Glomerular endothelial cell (primary cell): ENCODE results near the gene LDHAL6B. TPM values are rescaled to one million over a fixed set of nuclear protein-coding genes. Genes with fewer than 3 reads are reported as not detected.
"Not testable (repeated sequence)": the region's sequence is repeated elsewhere in the genome, so short reads cannot be mapped to it uniquely, and the experiment has no call there.

Experiments used
- DNase-seq: peaks from one replicate; pipeline ENCODE4 v3.0.0-alpha.2; 2011; ENCODE audit warnings: low read depth, low spot score; ENCODE audit errors: extremely low read depth
- total RNA-seq: library from RNA; depleted of rRNA; stranded (reverse); fragments of >200 nt; gene quantifications from 2 replicates; pipeline ENCODE4 v1.2.3, GENCODE V29; 2015

The LDHAL6B gene
- not detected in 2 replicates for total RNA-seq

DNA sequence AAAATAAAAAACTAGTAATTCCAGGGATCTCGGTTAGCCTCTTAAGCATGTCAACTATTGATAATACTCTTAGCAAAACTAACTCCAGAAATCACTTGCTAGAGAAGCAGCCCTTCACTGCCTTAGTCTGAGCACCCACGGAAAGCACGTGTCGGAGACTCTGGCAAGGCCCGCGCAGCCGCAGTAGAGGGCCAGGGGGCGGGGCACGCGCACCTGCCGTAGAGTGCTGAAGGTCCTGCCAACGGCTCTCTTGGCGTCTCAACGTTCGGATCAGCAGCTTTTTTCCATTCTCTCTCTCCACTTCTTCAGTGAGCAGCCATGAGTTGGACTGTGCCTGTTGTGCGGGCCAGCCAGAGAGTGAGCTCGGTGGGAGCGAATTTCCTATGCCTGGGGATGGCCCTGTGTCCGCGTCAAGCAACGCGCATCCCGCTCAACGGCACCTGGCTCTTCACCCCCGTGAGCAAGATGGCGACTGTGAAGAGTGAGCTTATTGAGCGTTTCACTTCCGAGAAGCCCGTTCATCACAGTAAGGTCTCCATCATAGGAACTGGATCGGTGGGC, at the start of gene LDHAL6B:
TSS of gene LDHAL6B (plus strand) at position 221 of the 561 bp plus-strand sequence. CDS start at position 319, 98 bp downstream.
- no peak for DNase-seq

DNA sequence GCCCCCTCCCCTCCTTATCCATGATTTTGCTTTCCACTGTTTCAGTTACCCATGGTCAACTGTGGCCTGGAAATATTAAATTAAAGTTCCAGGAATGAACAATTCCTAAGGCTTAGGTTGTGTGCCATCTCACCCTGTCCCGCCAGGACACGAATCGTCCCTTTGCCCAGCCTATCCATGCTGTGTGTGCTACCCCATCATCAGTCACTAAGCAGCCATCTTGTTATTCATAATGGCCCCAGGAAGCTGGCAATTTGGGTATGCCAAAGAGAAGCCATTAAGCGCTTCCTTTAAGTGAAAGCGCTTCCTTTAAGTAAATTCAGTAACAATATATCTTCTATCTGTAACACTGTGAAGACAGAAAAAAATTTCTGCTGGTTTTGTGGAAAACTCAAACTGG, 49.2 kb upstream of the LDHAL6B start:
- no peak for DNase-seq

GRCh38 chr15:59157840-59158700, 48.6 kb upstream of the LDHAL6B start:
- no peak for DNase-seq

DNA sequence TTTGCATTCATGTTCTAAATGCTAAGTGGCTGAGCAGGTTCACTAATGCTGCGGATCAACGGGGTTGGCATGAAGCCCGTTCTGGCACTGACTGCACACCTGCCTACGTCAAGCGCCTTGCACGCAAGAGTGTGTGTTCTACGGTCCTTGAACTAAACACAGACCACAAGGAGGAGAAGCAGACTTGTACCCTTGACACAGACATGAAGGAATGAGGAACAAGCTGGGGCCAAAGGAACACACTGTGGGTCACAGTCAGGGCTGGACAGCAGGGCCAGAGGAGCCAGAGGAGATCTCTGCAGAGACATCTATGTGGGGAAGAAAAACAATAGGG, 48.0 kb upstream of the LDHAL6B start:
- no peak for DNase-seq

GRCh38 chr15:59159210-59159609, 47.4 kb upstream of the LDHAL6B start:
- DNase-seq, result no peak

GRCh38 chr15:59160880-59161593, 45.6 kb upstream of the LDHAL6B start:
- DNase-seq, result no peak

- not testable (repeated sequence) for DNase-seq
Observed at GRCh38 chr15:59162080-59162479, 44.6 kb upstream of the LDHAL6B start.

- no peak for DNase-seq
Observed at GRCh38 chr15:59165726-59166125, 40.9 kb upstream of the LDHAL6B start.

GRCh38 chr15:59166166-59166565, 40.5 kb upstream of the LDHAL6B start:
- DNase-seq, result no peak

DNA sequence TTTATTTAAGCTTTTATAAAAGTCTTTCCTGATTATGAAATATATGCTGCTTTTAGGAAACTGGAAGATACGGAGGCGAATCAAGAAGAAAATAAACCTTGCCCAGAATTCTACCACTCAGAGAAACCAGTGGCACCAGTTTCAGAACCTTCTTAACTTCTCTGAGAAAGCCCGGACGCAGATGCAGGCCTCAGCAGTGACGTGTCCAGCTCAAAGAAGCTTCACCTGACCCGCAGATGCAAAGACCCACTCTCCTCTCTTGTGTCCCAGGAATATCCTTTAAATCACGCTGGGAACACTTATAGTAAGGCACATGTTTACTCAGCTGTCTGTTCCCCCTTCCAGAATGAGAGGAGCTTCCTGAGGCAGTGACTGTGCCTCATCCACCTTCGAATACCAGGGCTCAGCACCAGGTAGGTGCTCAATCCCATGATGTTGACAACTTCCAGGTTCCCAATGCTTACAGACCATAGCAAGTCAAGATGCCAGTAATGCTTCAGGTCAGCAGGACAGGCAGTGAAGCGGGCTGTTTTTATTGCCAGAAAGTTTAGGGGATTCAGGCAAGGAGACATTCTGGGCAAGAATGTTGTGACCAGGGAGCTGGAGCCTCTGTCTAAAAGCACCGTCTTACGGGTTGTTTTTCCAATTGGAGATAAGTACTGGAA, 39.9 kb upstream of the LDHAL6B start:
- no peak for DNase-seq

DNA sequence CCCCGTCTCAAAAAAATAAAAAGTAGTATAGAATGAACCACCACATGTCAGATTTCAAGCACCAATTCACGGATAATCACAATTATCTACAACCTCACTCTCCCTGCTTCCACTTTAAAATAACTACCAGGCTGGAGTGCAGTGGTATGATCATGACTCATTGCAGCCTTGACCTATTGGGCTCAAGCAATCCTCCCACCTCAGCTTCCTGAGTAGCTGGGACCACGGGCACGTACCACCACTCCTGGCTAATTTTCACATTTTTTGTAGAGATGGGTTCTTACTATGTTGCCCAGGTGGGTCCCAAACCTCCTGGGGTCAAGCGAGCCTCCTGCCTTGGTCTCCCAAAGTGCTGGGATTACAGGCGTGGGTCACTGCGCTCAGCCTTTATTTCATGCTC, 38.1 kb upstream of the LDHAL6B start:
- DNase-seq, result no peak

DNA sequence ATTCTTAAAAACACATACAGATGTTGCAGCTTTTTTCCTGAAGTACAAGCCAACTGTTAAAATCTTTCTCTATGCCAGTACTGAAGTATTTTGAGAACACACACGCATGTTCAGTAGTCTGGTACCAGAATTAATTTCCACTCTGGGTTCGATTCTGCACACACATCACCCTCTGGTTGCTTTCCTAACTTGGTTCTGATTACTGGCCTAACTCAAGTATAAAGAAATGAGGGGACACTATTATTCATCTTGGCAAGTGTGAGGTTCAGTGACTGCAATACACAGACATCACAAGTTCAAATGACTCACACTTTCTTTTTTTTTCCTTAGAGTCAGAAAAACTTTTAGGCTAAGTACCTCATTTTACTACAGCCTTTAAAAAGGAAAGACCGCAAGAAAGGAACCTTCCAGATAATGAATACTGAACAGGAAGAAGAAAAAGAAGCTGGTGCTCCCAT, 37.4 kb upstream of the LDHAL6B start:
- no peak for DNase-seq

GRCh38 chr15:59170295-59171066, 36.2 kb upstream of the LDHAL6B start:
- DNase-seq, result no peak

DNA sequence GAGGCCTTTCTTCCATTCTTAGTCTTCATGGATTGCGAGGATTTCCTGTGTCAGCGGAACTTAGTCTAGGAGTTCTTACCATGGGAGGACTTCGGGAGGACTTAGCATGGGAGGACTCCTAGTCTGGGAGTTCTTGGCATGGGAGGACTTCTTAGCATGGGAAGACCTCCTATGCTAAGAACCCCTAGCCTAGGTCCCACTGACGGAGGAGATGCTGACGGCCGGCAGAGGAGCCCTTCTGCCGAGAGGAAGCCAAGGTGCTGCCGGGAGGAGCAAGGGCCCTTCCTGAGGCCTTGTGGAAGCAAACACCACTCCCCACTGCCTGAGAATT, 35.6 kb upstream of the LDHAL6B start:
- no peak for DNase-seq

DNA sequence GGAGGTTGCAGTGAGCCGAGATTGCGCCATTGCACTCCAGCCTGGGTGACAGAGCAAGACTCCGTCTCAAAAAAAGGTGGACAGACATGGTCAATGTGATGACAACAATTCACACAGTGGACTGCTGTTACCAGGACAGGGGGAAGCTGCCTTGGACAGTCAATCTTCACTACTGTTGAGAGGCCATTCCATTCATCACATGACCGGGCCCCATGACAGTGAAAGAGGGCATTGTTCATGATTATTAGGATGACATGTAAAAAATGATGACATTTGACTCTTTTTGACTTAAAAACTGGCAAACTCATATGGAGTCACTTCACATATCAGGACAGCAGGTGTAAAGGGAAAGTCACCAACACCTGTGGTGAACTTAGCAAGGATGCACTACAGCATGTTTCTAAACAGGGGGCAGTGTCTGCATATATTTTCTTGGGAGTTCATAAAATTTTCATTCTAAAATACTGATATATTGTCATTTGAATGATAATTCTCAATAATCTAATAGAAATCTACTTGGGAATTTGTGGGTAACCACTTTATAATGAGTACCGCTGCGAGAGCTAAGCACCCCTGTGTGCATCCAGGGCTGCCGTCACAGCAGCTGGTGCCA, 34.2 kb upstream of the LDHAL6B start:
- DNase-seq, result no peak

DNA sequence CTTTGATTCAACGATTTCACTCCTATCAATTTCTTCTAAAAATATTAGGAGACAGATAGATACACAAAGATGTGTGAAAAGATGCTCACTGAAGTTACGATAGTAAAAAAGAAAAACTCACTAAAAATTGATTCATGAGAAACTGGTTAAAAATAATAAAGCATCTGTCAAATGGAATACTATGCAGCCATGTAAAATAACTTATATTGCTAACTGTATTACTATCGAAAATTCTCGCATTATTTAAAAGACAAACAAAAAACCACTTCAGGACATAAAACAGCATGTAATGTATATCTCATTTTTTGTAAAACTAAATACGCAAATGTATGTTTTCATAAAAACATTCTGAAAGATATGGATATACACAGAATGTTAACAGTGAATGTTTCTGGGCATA, 33.4 kb upstream of the LDHAL6B start:
- no peak for DNase-seq

DNA sequence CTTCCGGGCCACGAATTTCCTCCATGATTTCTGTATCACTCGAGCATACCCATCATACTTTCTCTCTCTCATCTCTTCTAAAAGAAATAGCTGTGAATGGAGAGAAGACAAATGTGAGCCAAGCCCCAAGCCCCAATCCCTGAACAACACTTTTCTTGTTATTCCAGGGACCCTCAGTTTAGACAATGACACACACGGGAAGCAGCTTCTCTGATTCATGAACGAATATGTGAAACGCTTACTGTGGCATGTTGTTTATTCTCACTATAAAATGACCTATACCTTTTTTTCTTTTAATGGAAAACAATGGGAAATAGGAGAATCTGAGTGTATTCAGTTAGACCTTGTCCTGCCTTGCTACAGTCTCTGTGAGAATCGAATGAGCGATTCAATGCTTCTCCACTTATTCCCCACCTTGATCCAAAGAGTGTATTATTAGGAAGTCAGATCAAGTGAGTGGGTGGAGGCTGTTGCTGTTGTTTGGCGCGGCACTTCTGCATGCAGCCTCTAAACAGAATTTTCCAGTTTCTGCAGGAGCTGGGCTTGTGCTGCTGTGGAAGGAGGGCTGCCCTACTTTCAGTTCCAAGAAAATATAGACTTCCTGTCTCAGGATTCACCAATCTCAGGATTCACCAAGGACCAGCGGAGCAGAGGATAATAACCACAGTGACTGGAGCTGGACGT, 32.4 kb upstream of the LDHAL6B start:
- no peak for DNase-seq

DNA sequence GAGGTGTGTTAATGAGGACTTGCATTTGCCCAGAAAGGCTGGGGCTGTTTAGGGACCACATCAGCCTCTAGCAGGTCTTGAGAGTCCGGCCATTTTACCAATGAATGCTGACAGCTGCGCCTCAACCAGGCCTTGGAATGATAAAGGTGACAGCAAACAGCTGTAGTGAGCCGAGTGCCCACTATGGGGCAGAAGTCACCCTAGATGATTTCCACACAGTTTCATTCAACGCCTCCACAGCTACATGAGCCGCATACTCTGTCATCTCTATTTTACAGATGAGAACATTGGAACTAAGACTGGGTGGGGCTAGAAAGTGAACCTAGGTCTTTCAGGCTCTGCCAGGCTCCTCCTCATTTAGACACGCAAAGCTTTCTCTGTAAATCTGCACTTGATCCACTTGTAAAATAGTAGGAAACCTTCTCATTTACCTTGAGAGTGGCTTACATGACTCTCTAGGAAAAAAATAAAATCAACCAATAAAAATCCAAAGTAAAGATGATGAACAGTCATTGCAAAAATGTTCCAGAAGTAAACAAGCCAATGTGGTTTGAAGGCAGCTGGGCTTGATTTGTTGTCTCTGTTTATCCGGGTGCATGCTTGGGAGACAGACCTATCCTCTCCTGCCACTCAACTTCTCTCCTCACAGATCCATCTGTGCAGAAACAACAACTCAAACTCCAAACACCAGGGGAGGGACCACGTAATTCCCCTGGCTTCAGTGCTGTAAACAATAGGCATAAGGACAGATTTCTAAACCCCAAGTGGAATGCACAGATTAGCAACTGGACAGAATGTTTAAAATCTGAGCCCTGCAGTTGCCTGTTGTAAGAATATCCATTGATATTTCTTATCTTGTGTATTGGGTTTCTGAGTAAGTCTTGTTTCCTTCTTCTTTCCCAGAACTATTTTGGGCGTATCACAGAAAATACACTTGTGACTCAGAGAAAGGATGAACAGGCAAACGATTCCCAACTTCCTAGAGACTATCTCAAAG, 31.5 kb upstream of the LDHAL6B start:
- no peak for DNase-seq
